ENCODE results near the gene EXT2.

The EXT2 gene

DNA sequence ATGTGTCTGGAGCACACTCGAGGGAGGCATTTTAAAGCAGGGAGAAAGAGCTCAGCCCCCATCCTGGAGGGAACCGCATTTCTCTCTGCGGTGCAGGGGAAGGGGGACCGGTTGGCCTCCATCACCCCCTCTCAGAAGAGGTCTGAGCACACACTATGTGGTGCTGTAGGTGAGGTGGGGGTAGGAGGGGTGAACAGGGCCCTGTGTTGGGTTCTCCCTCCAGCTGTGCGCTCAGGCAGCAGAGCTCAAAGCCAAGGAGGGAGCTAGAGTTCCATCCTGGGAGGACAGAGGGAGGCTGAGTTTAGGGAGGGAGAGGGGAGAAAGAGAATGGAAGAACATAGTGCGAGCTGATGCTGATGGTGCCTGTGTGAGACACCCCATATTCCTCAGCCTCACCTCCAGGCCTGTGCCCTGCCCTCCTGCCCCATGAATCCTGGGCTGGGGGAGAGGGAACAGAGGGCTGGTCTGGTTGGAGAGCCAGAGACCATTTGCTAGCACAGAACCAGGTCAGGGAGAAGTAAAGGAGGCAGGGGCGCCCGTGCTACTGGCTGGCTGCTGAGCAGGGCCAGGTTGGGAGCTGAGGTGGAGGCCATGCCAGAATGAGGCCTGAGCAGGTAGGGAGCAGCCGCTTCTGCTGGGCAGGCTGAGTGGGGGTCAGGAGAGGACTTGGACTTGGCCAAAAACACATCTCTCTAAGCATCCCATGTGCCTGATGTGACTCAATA, 170.7 kb downstream of the EXT2 start (continued):
- TF ChIP-seq, protein P1, sequence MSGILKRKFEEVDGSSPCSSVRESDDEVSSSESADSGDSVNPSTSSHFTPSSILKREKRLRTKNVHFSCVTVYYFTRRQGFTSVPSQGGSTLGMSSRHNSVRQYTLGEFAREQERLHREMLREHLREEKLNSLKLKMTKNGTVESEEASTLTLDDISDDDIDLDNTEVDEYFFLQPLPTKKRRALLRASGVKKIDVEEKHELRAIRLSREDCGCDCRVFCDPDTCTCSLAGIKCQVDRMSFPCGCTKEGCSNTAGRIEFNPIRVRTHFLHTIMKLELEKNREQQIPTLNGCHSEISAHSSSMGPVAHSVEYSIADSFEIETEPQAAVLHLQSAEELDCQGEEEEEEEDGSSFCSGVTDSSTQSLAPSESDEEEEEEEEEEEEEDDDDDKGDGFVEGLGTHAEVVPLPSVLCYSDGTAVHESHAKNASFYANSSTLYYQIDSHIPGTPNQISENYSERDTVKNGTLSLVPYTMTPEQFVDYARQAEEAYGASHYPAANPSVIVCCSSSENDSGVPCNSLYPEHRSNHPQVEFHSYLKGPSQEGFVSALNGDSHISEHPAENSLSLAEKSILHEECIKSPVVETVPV (CRISPR knock-in tag; IDR thresholded peaks at IDR 0.05), result no peak
- TF ChIP-seq, protein P2, sequence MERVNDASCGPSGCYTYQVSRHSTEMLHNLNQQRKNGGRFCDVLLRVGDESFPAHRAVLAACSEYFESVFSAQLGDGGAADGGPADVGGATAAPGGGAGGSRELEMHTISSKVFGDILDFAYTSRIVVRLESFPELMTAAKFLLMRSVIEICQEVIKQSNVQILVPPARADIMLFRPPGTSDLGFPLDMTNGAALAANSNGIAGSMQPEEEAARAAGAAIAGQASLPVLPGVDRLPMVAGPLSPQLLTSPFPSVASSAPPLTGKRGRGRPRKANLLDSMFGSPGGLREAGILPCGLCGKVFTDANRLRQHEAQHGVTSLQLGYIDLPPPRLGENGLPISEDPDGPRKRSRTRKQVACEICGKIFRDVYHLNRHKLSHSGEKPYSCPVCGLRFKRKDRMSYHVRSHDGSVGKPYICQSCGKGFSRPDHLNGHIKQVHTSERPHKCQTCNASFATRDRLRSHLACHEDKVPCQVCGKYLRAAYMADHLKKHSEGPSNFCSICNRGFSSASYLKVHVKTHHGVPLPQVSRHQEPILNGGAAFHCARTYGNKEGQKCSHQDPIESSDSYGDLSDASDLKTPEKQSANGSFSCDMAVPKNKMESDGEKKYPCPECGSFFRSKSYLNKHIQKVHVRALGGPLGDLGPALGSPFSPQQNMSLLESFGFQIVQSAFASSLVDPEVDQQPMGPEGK (CRISPR knock-in tag; IDR thresholded peaks at IDR 0.05; ENCODE audit: borderline replicate concordance), result no peak
- TF ChIP-seq SNAI2 (CRISPR knock-in tag; IDR thresholded peaks at IDR 0.05), result no peak
- no peak for TF ChIP-seq ISL1 (CRISPR knock-in tag; IDR thresholded peaks at IDR 0.05)
- no peak for TF ChIP-seq ZFP30 (CRISPR knock-in tag; IDR thresholded peaks at IDR 0.05)
- no peak for TF ChIP-seq ZNF8 (CRISPR knock-in tag; IDR thresholded peaks at IDR 0.05)
- no peak for TF ChIP-seq ZNF70 (CRISPR knock-in tag; IDR thresholded peaks at IDR 0.05)

DNA sequence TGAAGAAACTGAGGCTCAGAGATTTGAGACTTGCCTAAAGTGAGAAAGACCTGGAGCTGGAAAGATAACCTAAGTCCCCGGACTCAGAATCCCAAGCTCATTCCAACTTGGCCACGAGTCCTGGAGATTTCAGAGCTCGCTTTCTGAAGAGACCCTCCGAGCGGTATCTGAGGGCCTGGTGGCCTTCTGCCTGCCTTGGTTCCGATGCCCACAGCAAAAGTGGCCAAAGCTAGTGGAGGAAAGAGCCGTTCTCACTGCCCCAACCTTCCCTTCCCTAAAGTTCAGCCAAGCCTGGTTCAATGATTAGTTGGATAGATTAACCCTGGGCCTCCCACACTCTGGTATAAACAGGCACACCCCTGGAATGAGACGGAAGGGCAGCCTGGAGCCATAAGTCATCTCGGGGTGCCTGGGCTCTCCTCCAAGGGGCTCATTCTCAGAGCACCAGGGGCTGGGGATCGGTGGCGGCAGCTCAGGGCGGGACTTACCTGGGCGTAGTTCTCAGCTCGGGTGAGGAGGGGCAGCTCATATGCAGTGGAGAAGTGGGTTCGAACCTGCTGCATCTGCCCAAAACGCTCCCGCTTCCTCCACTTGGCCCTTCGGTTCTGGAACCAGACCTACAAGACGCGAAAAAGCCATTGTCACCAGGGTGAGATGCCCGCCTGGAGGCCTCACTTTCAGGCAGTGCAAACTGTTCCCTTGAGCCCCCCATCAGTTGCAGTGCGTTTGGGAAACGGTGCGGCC, 171.7 kb downstream of the EXT2 start:
- ATAC-seq, result no peak
- TF ChIP-seq ARNTL (CRISPR knock-in tag; IDR thresholded peaks at IDR 0.05; ENCODE audit: borderline replicate concordance, low read depth) (no peak), ZNF70 (CRISPR knock-in tag; IDR thresholded peaks at IDR 0.05) (no peak), BACH2 (CRISPR knock-in tag; IDR thresholded peaks at IDR 0.05; ENCODE audit: borderline replicate concordance) (no peak), CSDC2 (CRISPR knock-in tag; IDR thresholded peaks at IDR 0.05) (no peak), TCF4 (CRISPR knock-in tag; IDR thresholded peaks at IDR 0.05; ENCODE audit: borderline replicate concordance) (no peak), ZNF565 (CRISPR knock-in tag; conservative IDR thresholded peaks at IDR 0.05; ENCODE audit: low read depth) (no peak), RARB (CRISPR knock-in tag; IDR thresholded peaks at IDR 0.05) (no peak), GLIS3 (CRISPR knock-in tag; IDR thresholded peaks at IDR 0.05) (no peak), ZFP3 (CRISPR knock-in tag; IDR thresholded peaks at IDR 0.05) (no peak), PPARA (CRISPR knock-in tag; IDR thresholded peaks at IDR 0.05; ENCODE audit: borderline replicate concordance) (no peak), OSR1 (CRISPR knock-in tag; IDR thresholded peaks at IDR 0.05) (no peak), ZFP30 (CRISPR knock-in tag; IDR thresholded peaks at IDR 0.05) (no peak), ZNF8 (CRISPR knock-in tag; IDR thresholded peaks at IDR 0.05) (no peak), SNAI2 (CRISPR knock-in tag; IDR thresholded peaks at IDR 0.05) (no peak), ZC3H10 (CRISPR knock-in tag; IDR thresholded peaks at IDR 0.05) (no peak)
- TF ChIP-seq, protein P2 (CRISPR knock-in tag; IDR thresholded peaks at IDR 0.05; ENCODE audit: borderline replicate concordance), result no peak
- TF ChIP-seq, protein P3, sequence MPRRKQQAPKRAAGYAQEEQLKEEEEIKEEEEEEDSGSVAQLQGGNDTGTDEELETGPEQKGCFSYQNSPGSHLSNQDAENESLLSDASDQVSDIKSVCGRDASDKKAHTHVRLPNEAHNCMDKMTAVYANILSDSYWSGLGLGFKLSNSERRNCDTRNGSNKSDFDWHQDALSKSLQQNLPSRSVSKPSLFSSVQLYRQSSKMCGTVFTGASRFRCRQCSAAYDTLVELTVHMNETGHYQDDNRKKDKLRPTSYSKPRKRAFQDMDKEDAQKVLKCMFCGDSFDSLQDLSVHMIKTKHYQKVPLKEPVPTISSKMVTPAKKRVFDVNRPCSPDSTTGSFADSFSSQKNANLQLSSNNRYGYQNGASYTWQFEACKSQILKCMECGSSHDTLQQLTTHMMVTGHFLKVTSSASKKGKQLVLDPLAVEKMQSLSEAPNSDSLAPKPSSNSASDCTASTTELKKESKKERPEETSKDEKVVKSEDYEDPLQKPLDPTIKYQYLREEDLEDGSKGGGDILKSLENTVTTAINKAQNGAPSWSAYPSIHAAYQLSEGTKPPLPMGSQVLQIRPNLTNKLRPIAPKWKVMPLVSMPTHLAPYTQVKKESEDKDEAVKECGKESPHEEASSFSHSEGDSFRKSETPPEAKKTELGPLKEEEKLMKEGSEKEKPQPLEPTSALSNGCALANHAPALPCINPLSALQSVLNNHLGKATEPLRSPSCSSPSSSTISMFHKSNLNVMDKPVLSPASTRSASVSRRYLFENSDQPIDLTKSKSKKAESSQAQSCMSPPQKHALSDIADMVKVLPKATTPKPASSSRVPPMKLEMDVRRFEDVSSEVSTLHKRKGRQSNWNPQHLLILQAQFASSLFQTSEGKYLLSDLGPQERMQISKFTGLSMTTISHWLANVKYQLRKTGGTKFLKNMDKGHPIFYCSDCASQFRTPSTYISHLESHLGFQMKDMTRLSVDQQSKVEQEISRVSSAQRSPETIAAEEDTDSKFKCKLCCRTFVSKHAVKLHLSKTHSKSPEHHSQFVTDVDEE (CRISPR knock-in tag; IDR thresholded peaks at IDR 0.05), result no peak
- TF ChIP-seq, protein P4, sequence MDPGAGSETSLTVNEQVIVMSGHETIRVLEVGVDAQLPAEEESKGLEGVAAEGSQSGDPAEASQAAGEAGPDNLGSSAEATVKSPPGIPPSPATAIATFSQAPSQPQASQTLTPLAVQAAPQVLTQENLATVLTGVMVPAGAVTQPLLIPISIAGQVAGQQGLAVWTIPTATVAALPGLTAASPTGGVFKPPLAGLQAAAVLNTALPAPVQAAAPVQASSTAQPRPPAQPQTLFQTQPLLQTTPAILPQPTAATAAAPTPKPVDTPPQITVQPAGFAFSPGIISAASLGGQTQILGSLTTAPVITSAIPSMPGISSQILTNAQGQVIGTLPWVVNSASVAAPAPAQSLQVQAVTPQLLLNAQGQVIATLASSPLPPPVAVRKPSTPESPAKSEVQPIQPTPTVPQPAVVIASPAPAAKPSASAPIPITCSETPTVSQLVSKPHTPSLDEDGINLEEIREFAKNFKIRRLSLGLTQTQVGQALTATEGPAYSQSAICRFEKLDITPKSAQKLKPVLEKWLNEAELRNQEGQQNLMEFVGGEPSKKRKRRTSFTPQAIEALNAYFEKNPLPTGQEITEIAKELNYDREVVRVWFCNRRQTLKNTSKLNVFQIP (CRISPR knock-in tag; IDR thresholded peaks at IDR 0.05; ENCODE audit: borderline replicate concordance, low read depth), result no peak
- TF ChIP-seq, protein P1 (CRISPR knock-in tag; IDR thresholded peaks at IDR 0.05), result no peak
- TF ChIP-seq, protein P5, sequence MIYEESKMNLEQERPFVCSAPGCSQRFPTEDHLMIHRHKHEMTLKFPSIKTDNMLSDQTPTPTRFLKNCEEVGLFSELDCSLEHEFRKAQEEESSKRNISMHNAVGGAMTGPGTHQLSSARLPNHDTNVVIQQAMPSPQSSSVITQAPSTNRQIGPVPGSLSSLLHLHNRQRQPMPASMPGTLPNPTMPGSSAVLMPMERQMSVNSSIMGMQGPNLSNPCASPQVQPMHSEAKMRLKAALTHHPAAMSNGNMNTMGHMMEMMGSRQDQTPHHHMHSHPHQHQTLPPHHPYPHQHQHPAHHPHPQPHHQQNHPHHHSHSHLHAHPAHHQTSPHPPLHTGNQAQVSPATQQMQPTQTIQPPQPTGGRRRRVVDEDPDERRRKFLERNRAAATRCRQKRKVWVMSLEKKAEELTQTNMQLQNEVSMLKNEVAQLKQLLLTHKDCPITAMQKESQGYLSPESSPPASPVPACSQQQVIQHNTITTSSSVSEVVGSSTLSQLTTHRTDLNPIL (CRISPR knock-in tag; IDR thresholded peaks at IDR 0.05; ENCODE audit: low read depth), result no peak
